ENCODE results near the gene CDC42EP1.

The CDC42EP1 gene

DNA sequence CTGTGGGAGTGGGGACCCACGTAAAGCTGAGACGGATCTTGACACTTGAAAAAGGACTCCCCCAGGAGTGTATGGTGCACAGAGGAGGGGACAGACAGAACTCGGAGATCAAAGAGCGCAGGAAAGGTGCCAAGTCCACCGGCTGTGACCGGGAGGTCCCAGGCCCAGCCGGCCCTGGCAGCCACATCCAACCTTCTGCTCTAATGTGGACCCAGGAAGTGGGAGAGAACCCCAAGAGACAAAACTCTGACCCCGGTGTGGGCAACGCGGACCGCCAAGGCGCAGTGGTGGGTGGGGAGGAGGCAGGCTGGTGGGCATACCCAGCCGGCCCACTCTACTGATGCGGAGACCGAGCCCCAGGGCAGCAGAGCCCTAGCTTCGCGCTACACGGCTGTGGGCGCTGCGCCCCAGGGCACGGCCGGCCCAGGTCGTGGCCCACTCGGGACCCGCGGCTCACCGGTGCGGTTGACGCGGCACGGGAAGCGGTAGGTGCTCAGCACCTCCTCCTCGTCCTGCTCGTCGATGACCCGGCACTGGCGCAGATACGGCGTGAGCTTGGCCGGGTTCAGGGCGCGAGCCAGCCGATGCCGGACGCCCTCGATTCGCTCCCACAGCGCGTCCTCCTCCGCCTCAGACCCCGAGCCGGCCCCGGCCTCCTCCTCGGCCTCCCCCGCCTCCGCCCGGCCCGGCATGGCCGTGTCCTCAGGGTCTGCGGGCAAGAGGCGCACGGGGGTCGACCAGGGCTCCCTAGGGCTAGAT, 41.6 kb upstream of the CDC42EP1 start:
- in situ Hi-C loops (cut with HindIII; ENCODE audit: low sequenced_read_pairs): no loop called here
- peak overlapping the region; percentile 66 for H3K4me3 ChIP-seq (ENCODE audit: low read depth, low read length)
- DNase-seq (ENCODE audit: low read depth): no peak
- TF ChIP-seq, protein P1, sequence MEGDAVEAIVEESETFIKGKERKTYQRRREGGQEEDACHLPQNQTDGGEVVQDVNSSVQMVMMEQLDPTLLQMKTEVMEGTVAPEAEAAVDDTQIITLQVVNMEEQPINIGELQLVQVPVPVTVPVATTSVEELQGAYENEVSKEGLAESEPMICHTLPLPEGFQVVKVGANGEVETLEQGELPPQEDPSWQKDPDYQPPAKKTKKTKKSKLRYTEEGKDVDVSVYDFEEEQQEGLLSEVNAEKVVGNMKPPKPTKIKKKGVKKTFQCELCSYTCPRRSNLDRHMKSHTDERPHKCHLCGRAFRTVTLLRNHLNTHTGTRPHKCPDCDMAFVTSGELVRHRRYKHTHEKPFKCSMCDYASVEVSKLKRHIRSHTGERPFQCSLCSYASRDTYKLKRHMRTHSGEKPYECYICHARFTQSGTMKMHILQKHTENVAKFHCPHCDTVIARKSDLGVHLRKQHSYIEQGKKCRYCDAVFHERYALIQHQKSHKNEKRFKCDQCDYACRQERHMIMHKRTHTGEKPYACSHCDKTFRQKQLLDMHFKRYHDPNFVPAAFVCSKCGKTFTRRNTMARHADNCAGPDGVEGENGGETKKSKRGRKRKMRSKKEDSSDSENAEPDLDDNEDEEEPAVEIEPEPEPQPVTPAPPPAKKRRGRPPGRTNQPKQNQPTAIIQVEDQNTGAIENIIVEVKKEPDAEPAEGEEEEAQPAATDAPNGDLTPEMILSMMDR (IDR thresholded peaks at IDR 0.05; ENCODE audit: low read depth, low read length, missing control alignments): no peak

DNA sequence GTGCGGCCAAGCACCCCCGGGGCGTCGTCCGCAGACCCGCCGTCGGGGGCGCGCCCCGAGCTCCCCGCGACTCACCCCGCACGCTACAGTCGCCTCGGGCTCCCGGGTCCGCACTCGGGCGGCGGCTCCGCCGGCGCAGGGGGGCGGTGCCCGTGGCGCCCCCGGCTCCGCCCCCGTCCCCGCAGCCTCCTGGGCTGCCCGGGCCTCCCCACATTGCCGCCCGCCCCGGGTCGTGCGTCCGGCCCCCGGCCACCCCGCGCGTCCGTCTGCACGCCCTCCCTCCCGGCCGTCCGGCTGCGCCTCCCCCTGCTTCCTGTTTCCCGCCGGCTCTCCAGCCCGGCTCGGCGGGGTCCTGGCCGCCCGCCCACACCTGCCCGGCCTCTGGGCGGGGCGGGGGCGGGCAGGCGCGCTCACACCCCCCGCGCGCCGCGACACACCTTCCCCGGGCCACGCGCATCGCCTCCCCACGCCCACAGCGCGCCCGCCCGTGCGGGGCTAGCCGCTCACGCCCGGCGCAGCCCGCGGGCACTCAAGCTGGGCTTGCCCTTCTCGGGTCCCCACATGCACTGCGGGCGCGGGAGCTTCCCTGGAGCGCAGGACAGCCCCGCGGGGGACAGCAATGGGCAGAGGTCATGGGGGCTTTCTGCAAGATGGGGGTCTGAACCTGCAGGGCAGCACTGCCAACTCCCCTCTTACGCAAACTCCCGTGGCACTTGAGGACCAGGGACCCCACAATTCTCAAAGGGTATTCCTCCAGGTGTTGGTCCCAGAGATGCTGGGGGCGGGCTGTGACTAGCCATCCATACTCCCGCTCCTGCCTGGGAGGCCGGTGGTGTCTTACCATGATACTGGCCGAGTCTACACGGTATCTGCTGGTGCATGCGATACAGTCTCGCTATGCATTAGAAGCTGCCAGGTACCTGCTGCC, 40.7 kb upstream of the CDC42EP1 start, which contains the start of gene CARD10:
TSS of gene CARD10 (minus strand) at position 148 of the 928 bp plus-strand sequence. CDS start 215 bp downstream, outside the sequence.
- in situ Hi-C loops (cut with HindIII; ENCODE audit: low sequenced_read_pairs): no loop called here
- peak within 1 kb of the TSS; percentile 66 for H3K4me3 ChIP-seq (ENCODE audit: low read depth, low read length)
- TF ChIP-seq, protein P1 (IDR thresholded peaks at IDR 0.05; ENCODE audit: low read depth, low read length, missing control alignments): no peak
- DNase-seq (ENCODE audit: low read depth): no peak

DNA sequence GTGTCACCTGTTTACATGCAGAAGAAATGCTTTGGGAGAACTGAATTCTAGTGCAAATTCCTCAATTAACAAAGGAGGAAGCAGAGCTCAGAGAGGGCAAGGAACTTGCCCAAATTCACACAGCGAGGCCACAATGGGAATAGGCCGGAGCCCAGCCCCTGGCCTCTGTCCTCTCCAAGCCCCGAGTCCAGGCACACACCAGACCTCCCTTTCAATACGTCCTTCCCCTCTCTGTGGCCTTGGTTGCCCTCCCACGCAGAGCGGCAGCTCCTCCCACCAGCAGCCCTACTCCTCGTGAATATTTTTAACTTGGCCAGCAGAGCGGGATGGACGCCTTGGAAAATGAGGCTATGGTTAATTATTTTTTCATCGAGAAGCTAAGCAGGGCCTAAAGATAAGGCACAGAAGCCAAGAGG, 39.5 kb upstream of the CDC42EP1 start:
- in situ Hi-C loops (cut with HindIII; ENCODE audit: low sequenced_read_pairs): no loop called here
- H3K4me3 ChIP-seq (ENCODE audit: low read depth, low read length): no peak overlapping the region
- TF ChIP-seq, protein P1 (IDR thresholded peaks at IDR 0.05; ENCODE audit: low read depth, low read length, missing control alignments): no peak
- no peak for DNase-seq (ENCODE audit: low read depth)

DNA sequence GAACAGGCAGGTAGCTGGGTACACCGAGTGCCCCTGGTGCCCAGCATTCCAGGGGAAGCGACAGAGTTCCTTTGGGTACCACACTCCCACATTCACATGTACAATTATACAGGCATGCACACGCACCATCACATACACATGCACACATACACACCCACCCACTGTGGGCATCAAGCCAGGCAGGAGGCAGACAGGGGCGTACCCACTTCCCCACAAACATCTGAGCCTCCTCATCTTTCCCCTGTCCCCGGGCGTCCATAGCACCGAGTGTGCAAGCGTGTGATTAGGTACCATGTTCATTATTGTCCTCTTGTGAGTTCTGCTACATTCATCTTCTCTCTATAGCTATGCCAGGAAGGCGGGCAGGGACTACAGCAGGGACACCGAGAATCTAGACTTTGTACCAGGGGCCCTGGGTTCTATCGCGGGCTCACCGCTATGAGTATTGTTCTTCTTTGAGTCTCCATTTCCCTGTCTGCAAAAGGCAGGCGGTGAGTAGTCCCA, 39.0 kb upstream of the CDC42EP1 start:
- DNase-seq (ENCODE audit: low read depth): no peak
- in situ Hi-C loops (cut with HindIII; ENCODE audit: low sequenced_read_pairs): no loop called here
- TF ChIP-seq, protein P1 (IDR thresholded peaks at IDR 0.05; ENCODE audit: low read depth, low read length, missing control alignments): no peak
- no peak overlapping the region for H3K4me3 ChIP-seq (ENCODE audit: low read depth, low read length)

DNA sequence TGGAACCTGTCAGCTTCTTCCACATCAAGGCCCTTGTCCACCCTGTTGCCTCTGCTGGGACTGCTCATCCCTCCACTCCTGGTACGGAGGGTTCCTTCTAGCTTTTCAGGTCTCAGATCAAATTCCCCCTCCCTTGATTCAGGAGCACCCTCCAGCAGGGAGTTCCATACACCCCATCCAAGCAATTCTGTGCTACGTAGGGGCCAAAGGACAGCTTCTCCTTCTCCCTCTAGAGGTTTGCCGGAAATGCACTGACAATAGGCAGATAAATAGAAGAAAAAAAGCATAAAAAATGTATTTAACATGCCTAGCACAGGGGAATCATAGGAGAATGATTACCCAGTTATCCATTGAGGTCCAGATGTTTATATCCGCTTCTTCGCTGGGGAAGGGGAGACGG, 37.8 kb upstream of the CDC42EP1 start:
- in situ Hi-C loops (cut with HindIII; ENCODE audit: low sequenced_read_pairs): no loop called here
- TF ChIP-seq, protein P1 (IDR thresholded peaks at IDR 0.05; ENCODE audit: low read depth, low read length, missing control alignments): peak; percentile 24
- H3K4me3 ChIP-seq (ENCODE audit: low read depth, low read length): no peak overlapping the region
- no peak for DNase-seq (ENCODE audit: low read depth)

DNA sequence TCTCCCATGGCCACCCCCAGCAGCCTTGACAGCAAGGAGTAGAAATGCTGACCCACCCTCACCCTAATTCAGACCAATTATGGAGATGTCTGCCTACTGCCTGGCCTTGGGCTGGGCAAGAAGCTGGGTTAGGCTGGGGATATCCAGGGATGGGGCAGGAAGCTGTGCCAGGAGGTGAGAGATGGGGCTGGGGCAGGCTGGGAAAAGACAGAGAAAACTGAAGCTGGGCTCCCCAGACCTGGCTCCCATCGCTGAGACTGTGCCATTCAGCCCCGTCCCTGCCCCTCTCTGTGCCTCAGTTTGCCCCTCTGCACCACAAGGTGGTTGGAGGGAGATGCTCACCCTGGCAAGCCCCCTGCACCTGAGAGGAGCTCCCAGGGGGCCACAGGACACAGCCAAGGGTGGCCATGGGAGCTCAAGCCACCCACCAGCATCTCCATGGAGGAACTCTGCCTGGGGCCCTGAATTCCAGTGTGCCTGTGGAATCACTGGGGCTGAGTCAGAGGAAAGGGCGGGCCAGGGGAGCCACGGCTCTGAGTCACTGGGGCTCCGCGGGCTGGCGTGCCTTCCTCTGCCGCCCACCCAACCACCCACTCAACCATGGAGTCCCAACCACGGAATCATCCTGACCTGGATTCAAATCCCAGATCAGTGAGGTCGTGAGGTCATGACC, 35.1 kb upstream of the CDC42EP1 start:
- in situ Hi-C loops (cut with HindIII; ENCODE audit: low sequenced_read_pairs): no loop called here
- TF ChIP-seq, protein P1 (IDR thresholded peaks at IDR 0.05; ENCODE audit: low read depth, low read length, missing control alignments): no peak
- no peak for DNase-seq (ENCODE audit: low read depth)
- no peak overlapping the region for H3K4me3 ChIP-seq (ENCODE audit: low read depth, low read length)

Measured in astrocyte of the cerebellum (primary cell).